Measurements from ENCODE around the gene CLDN10.

GRCh38 chr13:95523598-95523997 is 28.9 kb upstream of the CLDN10 start:
- TF ChIP-seq, protein P1, sequence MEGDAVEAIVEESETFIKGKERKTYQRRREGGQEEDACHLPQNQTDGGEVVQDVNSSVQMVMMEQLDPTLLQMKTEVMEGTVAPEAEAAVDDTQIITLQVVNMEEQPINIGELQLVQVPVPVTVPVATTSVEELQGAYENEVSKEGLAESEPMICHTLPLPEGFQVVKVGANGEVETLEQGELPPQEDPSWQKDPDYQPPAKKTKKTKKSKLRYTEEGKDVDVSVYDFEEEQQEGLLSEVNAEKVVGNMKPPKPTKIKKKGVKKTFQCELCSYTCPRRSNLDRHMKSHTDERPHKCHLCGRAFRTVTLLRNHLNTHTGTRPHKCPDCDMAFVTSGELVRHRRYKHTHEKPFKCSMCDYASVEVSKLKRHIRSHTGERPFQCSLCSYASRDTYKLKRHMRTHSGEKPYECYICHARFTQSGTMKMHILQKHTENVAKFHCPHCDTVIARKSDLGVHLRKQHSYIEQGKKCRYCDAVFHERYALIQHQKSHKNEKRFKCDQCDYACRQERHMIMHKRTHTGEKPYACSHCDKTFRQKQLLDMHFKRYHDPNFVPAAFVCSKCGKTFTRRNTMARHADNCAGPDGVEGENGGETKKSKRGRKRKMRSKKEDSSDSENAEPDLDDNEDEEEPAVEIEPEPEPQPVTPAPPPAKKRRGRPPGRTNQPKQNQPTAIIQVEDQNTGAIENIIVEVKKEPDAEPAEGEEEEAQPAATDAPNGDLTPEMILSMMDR (IDR thresholded peaks at IDR 0.05) = no peak
- TF ChIP-seq POLR2AphosphoS5 (IDR thresholded peaks at IDR 0.05; ENCODE audit: low read depth, low read length) = no peak
- no peak for TF ChIP-seq SIN3A (IDR thresholded peaks at IDR 0.05; ENCODE audit: borderline replicate concordance, insufficient read depth, low read depth, low read length)
